Measurements from ENCODE around the gene AGFG2.
"Not testable (repeated sequence)": the region's sequence is repeated elsewhere in the genome, so short reads cannot be mapped to it uniquely, and the experiment has no call there.

AGFG2 gene

DNA sequence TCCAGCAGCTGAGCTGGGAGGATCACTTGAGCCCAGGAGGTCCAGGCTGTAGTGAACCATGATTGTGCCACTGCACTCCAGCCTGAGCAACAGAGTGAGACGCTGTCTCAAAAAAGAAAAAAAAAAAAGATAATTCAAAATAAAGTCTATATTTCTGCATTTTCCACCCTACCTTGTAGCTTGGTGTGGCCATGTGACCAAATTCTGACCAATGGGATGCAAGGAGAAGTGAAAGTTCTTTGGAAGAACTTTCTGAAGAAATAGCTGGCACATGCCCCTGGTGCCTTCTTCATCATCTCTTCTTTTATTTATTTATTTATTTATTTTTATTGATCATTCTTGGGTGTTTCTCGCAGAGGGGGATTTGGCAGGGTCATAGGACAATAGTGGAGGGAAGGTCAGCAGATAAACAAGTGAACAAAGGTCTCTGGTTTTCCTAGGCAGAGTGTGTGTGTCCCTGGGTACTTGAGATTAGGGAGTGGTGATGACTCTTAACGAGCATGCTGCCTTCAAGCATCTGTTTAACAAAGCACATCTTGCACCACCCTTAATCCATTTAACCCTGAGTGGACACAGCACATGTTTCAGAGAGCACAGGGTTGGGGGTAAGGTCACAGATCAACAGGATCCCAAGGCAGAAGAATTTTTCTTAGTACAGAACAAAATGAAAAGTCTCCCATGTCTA is 17.0 kb upstream of the AGFG2 start:
- DNase-seq, result not testable (repeated sequence)

DNA sequence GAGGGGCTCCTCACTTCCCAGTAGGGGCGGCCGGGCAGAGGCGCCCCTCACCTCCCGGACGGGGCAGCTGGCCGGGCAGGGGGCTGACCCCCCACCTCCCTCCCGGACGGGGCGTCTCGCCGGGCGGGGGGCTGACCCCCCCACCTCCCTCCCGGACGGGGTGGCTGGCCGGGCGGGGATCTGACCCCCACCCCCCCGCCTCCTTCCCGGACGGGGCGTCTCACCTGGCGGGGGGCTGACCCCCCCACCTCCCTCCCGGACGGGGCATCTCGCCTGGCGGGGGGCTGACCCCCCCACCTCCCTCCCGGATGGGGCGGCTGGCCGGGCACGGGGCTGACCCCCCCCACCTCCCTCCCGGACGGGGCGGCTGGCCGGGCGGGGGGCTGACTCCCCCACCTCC is 15.8 kb upstream of the AGFG2 start:
- DNase-seq, result not testable (repeated sequence)

DNA sequence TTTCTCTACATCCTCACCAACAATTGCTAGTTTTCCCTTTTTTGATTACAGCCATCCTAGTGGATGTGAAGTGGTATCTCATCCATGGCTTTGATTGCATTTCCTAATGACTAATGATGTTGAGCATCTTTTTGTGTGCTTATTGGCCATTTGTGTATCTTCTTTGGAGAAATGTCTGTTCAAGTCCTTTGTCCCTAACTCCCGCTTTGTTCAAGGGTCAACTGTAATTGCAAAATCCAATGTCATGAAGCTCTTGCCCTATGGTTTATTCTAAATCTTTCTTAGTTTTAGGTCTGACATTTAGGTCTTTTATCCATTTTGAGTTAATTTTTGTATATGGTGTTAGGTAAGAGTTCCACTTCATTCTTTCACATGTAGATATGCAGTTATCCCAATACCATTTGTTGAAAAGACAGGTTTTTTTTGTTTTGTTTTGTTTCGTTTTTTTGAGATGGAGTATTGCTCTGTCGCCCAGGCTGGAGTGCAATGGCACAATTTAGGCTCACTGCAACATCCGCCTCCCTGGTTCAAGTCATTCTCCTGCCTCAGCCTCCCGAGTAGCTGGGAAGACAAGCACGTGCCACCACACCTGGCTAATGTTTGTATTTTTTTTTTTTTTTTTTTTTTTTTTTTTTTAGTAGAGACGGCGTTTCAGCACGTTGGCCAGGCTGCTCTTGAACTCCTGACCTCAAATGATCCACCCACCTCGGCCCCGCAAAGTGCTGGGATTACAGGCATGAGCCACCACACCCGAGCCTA is 10.7 kb upstream of the AGFG2 start:
- DNase-seq, result not testable (repeated sequence)

DNA sequence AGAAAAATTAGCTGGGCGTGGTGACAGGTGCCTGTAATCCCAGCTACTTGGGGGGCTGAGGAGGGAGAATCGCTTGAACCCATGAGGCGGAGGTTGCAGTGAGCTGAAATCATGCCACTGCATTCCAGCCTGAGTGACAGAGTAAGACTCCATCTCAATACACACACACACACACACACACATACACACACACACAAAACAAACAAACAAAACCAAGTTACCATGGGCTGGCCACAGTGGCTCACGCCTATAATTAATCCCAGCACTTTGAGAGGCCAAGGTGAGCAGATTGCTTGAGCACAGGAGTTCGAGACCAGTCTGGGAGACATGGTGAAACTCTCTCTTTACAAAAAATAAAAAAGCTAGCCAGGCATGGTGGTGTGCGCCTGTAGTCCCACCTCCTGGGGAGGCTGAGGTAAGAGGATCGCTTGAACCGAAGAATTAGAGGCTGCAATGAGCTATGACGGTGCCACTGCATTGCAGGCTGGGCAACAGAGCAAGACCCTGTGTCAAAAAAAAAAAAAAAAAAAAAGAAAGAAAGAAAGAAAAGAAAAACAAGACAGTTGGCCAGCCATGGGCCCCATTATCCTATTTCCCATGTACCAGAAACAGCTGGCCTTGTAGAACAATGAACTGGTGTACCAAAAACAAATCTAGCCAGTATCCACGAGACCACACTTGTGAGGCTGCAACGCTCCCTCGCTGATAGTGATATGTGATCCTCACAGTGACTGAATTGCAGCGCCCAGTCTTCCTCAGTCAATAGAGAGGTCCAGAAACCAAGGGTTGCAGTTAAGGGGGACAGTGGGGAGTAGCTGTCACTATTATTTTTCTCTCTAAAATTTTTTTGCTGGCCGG is 6.6 kb upstream of the AGFG2 start:
- DNase-seq, result no peak

DNA sequence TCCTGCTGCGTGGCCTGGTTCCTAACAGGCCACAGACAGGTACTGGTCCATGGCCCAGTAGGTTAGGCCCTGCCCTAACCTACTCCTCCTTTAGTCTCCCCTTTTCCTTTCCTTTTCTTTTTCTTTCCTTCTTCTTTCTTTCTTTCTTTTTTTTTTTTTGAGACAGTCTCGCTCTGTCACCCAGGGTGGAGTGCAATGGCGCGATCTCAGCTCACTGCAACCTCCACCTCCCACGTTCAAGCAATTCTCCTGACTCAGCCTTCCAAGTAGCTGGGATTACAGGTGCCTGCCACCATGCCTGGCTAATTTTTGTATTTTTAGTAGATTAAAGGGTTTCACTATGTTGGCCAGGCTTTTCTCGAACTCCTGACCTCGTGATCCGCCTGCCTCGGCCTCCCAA is 3.0 kb upstream of the AGFG2 start:
- DNase-seq, result not testable (repeated sequence)

DNA sequence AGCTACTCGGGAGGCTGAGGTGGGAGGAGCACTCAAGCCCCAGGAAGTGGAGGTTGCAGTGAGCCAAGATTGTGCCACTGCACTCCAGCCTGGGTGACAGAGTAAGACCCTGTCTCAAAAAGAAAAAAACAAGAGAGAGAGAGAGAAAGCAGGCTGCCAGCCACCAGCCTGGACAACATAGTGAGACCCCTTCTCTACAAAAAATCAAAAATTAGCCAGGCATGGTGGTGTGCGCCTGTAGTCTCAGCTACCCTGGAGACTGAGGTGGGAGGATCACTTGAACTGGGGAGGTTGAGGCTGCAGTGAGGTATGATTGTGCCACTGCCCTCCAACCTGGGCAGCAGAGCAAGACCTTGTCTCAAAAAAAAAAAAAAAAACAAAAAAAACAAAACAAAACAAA is 2.3 kb upstream of the AGFG2 start:
- DNase-seq, result not testable (repeated sequence)

DNA sequence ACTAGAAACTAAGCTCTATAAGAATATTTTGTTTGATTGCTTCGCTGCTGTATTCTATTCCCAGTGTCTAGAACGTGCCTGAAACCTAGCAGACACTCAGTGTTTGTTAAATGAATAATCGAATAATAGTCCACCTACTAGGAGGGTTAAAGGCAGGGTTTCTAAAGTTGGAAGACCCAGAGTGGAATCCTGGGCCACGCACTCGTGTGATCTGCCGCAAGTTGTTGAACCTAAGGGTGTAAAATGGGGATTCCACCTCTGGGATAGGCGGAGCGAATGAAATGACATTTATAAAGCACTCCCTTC is 702 bp upstream of the AGFG2 start:
- DNase-seq, result no peak

DNA sequence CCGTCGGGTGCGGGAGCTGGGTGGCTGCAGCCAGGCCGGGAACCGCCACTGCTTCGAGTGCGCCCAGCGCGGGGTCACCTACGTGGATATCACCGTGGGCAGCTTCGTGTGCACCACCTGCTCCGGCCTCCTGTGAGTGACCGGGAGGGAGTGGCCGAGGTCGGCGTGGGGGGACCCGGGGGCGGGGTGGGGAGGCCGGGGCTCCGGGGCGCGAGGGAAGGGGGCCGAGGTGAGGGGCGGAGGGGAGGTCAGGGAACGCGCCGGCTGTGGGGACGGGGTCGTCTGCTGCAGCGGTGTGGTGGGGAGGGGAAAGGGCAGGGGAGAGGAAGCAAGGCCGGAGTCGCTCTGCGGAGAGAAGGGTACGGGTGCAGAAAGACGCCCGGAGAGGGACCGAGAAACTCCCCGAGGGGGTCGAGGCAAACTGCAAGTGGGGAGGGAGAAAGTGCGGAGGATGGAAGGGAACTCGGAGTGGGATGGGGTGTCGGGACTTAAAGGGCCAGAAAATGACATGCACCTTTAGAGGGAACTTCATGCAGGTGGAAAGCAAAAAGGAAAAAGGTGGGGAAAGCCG is 518 bp downstream of the AGFG2 start:
- DNase-seq, result no peak

DNA sequence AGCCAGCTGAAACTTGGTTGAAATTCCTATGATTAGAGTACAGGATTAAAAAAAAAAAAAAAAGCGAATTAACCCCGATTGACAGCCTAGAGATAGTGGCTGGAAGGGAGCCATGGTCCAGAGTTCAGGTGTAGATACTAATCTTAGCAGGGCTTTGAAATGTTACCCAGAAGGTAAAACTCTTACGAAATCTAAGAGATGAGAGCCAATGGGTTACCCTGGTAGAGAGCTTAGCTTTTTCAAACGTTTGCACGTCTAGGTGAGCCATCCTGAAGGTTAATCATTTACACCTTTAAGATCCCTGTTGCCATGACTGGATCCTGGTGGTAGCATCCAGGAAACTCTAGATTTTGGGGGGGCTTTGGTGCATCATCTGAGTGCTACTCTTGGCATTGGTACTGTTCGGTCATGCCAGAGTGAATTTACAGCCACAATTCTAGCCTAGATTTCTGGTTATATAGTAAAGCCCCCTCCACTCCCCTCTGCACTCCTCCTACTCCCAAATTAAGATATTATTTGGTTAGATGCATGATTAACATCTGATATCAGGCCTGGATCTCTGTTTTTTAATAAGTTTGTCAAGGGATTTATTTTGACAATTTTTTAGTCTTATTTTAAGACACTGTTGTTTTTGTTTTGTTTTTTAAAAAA is 1.2 kb downstream of the AGFG2 start:
- DNase-seq, result no peak

DNA sequence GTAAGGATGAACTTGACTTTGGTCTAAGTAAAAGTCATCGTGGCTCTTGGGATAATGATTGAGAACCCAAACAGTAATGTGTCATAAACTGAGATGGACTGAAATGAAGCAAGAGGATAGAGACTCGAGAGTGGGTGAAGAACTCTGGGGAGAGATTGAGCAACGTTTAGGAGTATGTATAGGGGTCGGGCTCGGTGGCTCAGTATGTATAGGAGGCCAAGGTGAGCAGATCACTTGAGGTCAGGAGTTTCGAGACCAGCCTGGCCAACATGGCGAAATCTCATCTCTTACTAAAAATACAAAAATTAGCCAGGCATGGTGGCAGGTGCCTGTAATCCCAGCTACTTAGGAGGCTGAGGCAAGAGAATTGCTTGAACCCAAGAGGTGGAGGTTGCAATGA is 2.3 kb downstream of the AGFG2 start:
- DNase-seq, result not testable (repeated sequence)

DNA sequence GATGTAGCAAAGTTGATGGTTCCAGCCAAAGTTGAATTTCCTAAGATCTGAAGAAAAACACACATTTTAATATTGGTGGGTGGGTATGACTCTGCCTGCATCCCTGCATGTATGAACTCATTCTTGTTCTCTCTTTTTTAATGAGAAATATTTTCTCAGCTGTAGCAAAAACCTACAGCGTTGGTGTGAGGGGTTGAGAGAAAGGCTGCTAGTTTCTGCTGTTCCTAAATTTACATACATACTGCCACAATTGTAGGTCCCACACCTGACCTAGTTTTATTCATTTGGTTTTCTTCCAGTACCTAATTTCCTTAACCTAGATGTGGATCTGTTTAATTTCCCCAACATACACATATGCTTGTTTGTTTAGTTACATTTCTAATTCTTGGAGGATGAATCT is 4.6 kb downstream of the AGFG2 start:
- no peak for DNase-seq

DNA sequence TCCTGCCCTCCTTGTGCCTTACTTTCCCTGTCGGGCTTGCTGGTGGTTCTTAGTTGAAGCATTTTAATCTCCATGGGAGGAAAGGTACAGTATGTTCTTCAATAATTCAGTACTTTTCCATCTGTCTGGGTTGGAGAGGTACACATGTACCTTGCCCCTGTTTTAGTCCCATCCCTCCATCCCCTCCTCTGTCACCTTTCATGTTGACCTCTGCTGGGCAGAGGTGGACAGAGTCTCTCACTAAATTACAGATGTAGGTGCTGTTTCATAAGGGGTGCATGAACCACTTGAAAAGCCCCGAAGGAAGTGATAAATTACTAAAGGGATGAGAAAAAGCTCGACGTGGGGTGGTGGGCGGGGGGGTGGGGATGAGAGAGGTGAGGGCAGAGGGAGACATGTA is 5.4 kb downstream of the AGFG2 start:
- no peak for DNase-seq

DNA sequence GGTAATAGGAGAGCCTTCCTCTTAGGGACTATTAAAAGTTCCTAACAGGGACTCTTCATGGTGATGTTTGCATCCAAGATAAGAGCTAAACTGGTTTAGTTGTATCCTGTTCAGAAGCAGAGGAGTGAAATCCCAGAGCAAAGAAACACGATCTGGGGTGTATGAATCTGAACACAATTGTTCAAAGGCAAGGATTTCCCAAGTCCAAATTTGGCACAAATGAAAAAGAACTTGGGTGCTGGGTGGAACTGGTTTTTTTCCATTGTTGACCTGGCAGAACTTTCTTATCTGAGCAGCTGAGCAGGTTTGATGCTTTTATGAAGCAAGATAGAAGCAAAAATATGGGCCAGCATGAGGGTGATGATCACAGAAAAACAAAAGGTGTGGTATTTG is 6.0 kb downstream of the AGFG2 start:
- no peak for DNase-seq

DNA sequence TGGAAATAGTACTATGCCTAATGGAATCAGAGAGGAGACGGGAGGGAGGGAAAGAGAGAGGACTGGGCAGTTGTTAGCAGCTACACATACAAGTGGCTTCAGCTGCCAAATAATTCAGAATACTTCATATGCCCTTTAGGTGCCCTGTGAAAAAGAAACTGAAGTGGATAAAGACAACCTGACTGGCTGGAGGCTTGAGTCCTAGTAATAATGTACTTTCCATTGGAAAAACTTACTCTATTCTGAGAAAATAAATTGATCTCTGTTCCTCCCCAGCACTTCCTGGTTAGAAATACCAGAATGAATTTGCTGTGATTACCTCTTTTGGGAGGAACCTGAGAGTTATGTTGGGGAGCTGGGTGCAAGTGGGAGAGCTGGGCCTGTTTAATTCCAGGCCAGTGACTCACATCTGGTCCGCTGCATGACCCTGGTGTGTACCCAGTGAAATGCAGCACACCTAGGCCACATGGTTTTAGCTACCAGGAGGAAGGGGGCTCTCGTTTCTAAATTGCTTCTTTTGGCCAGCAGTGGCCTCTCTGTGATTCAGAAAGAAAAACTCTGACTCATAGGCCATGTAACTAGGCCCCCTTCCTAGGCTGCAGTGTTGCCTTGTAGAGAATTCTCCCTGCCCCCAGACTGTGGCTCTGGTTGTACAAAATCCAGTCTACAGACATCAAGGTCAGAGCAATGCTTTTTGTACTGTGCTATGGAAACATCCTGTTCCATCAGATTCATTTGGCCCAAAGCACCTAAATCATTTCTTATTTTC is 6.5 kb downstream of the AGFG2 start:
- no peak for DNase-seq

DNA sequence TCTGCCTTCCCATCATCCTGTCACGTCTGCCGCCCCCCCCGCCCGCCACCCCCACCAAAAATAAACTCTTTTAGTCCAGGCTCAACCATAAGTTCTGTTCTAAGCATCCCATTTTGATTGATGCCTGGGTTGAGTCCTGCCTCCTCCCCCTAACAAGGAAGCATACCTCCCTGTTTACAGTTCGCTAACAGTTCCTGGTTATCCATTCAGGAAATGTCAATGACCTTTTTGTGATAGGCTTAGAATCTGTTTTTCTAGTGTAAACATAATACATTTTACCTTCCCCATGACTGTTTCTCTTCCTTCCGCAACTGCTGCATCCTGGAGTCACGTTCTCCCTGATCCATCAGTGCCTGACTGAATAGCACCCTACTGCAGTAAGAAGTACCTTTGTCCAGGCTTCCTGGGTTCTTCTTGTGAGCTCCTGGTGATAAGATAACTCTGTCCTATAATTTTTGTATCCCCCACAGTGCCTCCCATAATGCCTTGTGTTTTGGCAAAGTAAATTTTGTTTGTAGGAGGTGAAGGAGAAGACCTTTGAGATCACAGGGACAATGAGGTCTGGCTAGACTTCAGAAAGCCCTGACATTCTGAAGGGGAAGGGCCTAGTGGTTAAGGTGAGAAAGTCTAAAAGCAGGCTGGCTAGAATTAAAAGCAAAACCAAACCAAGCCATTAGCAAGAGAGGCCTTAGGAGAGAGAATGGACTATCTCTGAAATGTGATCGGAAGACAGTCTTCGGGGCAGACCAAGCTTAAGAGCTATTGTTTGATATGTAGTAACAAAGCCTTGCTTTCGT is 7.3 kb downstream of the AGFG2 start:
- DNase-seq, result no peak

DNA sequence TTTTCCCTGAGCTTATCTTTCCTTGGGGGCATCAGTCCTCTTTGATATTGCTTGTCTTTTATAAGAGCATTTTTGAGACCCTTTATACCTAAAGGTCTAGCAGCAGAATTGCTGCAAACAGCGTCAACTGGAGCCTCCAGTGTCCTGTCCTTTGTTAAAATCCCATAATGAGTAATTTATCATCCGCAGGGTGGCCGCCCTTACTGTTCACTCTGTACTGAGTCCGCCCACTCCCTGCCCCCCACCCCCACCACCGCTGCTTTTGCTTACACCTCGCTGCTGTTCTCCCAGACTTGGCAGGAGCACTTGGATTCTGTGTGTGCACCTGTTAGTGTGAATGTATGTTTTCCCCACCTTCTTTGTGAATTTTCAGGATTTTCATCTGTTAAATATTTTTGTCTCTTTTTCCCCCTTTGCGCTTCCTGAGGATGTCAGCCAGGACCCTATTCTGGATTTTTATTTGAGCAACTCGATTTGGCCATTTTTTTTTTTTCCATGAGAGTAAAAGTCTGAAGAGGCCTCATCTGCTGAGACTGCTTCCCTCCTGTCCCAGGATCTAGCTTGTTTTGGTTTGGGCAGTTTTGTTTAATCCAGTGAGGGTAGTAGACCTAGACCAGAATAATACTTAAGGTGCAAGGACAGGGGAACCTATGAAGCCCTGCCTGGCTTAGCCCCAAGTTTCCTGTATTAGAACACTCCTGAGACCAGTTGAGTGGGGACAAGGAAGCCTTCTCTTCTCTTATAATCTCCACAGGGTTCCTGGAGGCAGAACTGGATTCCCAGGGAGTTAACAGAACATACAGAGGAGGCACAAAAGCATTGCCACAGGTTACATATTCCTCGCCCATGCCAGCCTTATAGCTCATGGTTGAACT is 8.2 kb downstream of the AGFG2 start:
- no peak for DNase-seq

DNA sequence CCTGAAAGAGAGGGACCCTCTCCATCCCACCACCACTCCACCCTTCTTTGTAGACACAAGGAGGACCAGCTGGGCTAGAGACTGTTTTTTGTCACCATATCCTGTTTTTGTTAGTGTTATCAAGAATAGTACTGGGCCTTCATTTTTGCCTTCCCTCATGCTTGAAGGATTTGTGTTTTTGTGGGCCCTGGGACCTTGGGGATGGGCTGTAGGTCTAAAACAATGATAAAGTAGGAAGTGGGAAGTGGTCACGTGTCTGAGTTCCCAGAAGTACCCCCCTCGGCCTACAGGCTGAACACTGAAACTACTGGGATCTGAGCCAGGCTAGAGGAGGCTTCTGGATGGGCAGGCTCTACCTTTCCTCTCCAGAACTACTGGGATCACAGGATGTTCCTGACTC is 8.9 kb downstream of the AGFG2 start:
- DNase-seq, result no peak

DNA sequence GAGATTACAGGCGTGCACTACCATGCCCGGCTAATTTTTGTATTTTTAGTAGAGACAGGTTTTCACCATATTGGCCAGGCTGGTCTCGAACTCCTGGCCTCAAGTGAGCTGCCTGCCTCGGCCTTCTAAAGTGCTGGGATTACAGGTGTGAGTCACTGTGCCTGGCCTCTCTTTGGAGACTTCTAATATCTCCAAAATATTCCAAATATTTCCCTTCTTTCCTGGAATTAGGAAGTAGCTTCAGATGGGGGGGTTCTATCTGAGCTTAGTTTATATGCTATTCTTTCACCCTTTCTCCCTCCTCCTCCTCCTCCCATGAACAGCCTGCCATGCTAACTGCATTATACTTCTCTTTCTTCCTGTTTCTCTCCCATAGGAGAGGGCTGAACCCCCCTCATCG is 9.4 kb downstream of the AGFG2 start:
- not testable (repeated sequence) for DNase-seq

DNA sequence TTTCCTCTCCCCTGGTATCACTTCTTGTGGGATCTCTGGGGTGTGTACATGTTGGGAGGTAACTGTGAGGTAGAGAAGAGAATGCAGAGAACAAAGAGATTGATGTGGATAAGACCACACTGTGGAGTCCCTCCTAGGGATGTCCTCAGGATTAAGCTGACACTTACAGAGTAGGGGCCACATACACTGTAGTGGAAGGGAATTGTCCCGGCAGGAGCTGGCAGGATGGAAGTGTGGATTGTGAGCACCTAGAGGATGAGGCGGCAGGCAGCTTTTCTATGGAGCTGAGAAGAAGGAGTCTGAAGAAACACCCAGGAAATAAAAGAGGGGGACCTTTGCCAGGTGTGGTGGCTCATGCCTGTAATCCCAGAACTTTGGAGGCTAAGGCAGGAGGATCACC is 13.5 kb downstream of the AGFG2 start:
- no peak for DNase-seq

DNA sequence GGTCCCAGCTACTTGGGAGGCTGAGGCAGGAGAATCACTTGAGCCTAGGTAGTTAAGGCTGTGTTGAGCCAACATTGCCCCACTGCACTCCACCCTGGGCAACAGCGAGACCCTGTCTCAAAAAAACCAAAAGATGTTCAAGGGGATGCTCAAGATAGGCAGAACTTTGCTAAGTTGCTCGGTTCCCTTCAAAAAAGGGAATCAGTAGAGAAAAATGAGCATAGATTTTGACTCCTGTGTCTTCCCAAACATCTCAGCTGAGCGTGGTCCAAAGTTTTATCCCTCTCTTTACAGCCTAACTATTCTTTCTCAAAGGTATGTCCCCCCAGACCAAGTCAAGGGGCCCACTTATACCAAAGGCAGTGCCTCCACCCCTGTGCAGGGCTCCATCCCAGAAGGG is 14.0 kb downstream of the AGFG2 start:
- DNase-seq, result no peak
